ENCODE results near the gene CYP19A1.

- no peak for TF ChIP-seq CTCF (IDR thresholded peaks at IDR 0.05; ENCODE audit: insufficient read depth, low read length)
- TF ChIP-seq REST (IDR thresholded peaks at IDR 0.05; ENCODE audit: insufficient replicate concordance, low read depth) = no peak
- no peak for TF ChIP-seq POLR2AphosphoS5 (IDR thresholded peaks at IDR 0.05; ENCODE audit: low read depth)
- TF ChIP-seq GABPA (IDR thresholded peaks at IDR 0.05; ENCODE audit: low read depth) = no peak
Observed at GRCh38 chr15:51366920-51367319, 28.5 kb upstream of the CYP19A1 start.

Measured in HL-60 (cell line).